Ovary (tissue), 3 donors: ENCODE measurements around the gene PHLDA2.

ENCODE experiments used
- CTCF ChIP-seq, 3 donors: fragments of 450-650 bp in 2 of 3; fragments of 200-600 bp in 1 of 3; IDR thresholded peaks; one replicate each; pipeline versions ENCODE4 v1.5.1 to v1.8.0; 2016 to 2022; ENCODE audit warnings: antibody characterized with exemption in 3 of 3, mild to moderate bottlenecking in 1 of 3
- EP300 ChIP-seq: sonication (generic); formaldehyde crosslinking; IDR thresholded peaks from one replicate; pipeline ENCODE4 v1.6.1; 2017; ENCODE audit warnings: antibody characterized with exemption
- POLR2A ChIP-seq: fragments of 450-650 bp; IDR thresholded peaks from one replicate; pipeline ENCODE4 v1.6.1; 2017; ENCODE audit warnings: antibody characterized with exemption, mild to moderate bottlenecking, moderate library complexity
- donor health status: DM: no; HTN: no; CAD: no.

DNA sequence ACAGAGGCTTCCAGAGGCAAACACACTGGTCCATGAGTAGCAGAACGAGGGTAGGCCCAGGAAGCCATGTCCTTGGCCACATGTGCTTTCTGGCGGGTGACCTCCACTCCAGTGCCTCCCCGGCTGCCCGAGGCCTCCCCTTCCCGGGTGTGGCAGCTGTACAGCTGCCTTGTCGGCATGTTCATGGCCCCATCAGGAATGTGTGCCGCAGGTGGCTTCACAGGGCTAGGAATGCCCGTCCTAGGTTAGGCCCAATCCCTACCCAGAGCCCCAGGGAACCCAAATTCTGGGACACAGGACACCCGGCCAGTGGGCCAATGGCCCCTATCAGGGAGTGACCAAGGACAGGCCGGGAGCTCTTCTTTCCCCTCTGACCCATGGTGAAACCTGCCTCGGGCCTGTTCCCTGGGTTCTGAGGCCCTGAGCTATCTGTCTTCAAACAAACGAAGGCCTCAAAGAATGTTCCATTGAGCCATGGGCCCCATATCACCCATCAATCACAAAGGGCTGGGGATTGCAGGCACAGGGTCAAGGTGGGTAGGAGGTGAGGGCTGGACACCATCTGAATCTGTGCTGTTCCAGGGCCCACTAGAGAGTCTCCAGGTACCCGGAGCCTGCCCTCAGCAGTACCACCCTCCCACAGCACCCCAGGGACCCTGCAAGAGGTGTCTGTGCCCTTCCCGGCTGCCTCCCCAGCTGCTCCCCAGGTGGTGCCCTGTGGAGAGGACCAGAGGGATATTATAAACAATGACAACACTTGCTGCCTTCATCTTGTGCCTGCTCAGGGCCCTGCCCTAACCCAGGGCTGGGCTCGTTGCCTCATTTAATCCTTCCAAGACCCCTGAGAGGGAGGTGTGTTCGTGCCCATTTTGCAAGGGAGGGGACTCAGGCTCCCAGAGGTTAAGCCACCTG, 39.6 kb downstream of the PHLDA2 start:
- TF ChIP-seq CTCF (IDR thresholded peaks at IDR 0.05) (no peak), POLR2A (no peak), EP300 (no peak)
